Brain pericyte (primary cell): Measurements from ENCODE around the gene ISM2.
"Not testable (repeated sequence)": the region's sequence is repeated elsewhere in the genome, so short reads cannot be mapped to it uniquely, and the experiment has no call there.

Source experiments
- DNase-seq: peaks from one replicate; pipeline ENCODE4 v3.0.0-alpha.2; 2012; ENCODE audit warnings: low read depth, low spot score

ISM2 gene

GRCh38 chr14:77498120-77498979, at the start of gene ISM2:
Gene ISM2 (minus strand): TSS chr14:77498816. CDS start chr14:77498793, 23 bp downstream.
- DNase-seq, result no peak

GRCh38 chr14:77547512-77548180, 49.0 kb upstream of the ISM2 start:
- no peak for DNase-seq

- not testable (repeated sequence) for DNase-seq
Observed at GRCh38 chr14:77545171-77545570, 46.6 kb upstream of the ISM2 start.

- DNase-seq, result no peak
Observed at GRCh38 chr14:77544571-77544970, 46.0 kb upstream of the ISM2 start.

- DNase-seq, result no peak
Observed at GRCh38 chr14:77543637-77544334, 45.2 kb upstream of the ISM2 start.

GRCh38 chr14:77543240-77543551, 44.6 kb upstream of the ISM2 start:
- DNase-seq, result no peak

- no peak for DNase-seq
Observed at GRCh38 chr14:77542421-77543239, 44.0 kb upstream of the ISM2 start.

- no peak for DNase-seq
Observed at GRCh38 chr14:77541905-77542304, 43.3 kb upstream of the ISM2 start.

GRCh38 chr14:77536951-77537350, 38.3 kb upstream of the ISM2 start:
- not testable (repeated sequence) for DNase-seq

GRCh38 chr14:77531071-77531470, 32.5 kb upstream of the ISM2 start:
- DNase-seq, result no peak

- no peak for DNase-seq
Observed at GRCh38 chr14:77529963-77530362, 31.3 kb upstream of the ISM2 start.

GRCh38 chr14:77529213-77529612, 30.6 kb upstream of the ISM2 start:
- DNase-seq, result no peak

GRCh38 chr14:77528701-77529100, 30.1 kb upstream of the ISM2 start:
- DNase-seq, result not testable (repeated sequence)

- no peak for DNase-seq
Observed at GRCh38 chr14:77526266-77526665, 27.6 kb upstream of the ISM2 start.

- DNase-seq, result no peak
Observed at GRCh38 chr14:77524536-77524935, 25.9 kb upstream of the ISM2 start.

- no peak for DNase-seq
Observed at GRCh38 chr14:77523109-77523508, 24.5 kb upstream of the ISM2 start.

GRCh38 chr14:77520555-77520954, 21.9 kb upstream of the ISM2 start:
- DNase-seq, result no peak

GRCh38 chr14:77516126-77516525, 17.5 kb upstream of the ISM2 start:
- no peak for DNase-seq

GRCh38 chr14:77511486-77512162, 13.0 kb upstream of the ISM2 start:
- DNase-seq, result no peak

- no peak for DNase-seq
Observed at GRCh38 chr14:77509366-77509765, 10.8 kb upstream of the ISM2 start.

- no peak for DNase-seq
Observed at GRCh38 chr14:77508876-77509275, 10.3 kb upstream of the ISM2 start.
